SK-N-SH treated with all-trans-retinoic acid at 6 μM for 48 hours (cell line): ENCODE data around the gene AGGF1.

Experiments used
- OSR1 ChIP-seq: fragments of 250-450 bp; sonication (Bioruptor Pico); IDR thresholded peaks from 2 replicates; pipeline ENCODE4 v1.8.0; 2022; ENCODE audit warnings: moderate library complexity, mild to moderate bottlenecking, inconsistent platforms
- PPARA ChIP-seq: fragments of 250-450 bp; sonication (Bioruptor Pico); IDR thresholded peaks from 2 replicates; pipeline ENCODE4 v1.5.0; 2020; ENCODE audit warnings: mild to moderate bottlenecking, borderline replicate concordance

DNA sequence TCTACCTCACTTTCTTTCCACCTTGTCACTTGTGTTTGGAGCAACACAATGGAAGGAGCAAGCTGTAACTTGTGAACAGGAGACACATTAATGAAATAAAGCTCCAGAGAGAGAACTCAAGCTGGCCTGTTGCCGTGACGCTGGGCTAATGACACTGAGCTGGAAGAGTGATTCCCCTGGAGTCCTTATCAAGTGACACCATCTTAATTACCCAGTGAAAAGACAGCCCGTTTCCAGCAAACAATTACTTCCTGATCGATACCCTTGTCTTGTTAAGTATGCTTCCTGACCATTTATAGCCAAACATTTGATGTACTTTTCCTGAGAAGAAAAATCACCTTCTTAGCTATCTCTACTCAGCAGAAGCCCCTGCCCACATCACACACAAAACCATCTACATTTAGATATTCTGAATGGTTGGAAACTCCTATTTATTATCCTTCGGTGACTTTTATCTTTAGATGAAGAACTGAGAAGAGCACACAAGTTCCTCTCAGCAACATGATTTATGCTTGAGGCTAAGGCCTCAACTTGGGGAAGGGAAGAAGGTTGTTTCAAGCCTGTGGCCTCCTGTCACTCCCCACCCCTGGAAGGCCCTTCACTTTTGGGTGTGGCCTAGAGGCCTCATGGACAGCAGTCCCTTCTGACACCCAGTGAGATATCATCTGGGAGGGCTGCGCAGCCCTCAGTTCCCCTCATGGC, 43.2 kb upstream of the AGGF1 start:
- no peak for TF ChIP-seq PPARA (CRISPR knock-in tag)
- no peak for TF ChIP-seq OSR1 (CRISPR knock-in tag)
